ENCODE measurements around the gene OR52W1.

DNA sequence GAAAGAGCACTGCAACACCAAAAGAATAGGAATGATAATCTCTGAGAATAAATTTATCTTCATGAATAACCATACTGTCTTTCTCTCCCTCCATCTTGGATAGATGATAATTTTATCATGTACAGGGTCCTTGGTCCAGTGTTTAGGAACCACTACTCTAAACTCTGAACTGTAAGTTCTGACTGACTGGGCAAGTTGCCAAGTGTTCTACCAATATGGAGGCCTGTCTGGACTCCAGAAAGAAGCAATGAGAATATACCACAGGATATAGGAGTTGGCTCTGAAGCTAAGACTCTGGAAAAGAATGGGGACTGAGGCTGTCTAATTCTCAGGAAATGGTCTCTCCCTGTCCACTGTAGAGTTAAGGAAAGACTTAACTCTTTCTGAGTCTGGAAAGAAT lies 33.9 kb downstream of the OR52W1 start:
- no peak for TF ChIP-seq POLR2A (IDR thresholded peaks at IDR 0.05)
- TF ChIP-seq POLR2AphosphoS5 (IDR thresholded peaks at IDR 0.05) = no peak
- TF ChIP-seq CTCF (IDR thresholded peaks at IDR 0.05) = no peak

Measured in breast epithelium (tissue), 3 donors.